RCC 7860 (cell line): ENCODE measurements around the gene C3orf70.
A peak's percentile ranks its signal among the peaks of the same experiment; 100 is the strongest.

Source experiments
- DNase-seq: peaks from one replicate; pipeline ENCODE4 v3.0.0-alpha.2; 2015; ENCODE audit warnings: low spot score
- FAIRE-seq: peaks from 2 replicates; lab custom pipeline; 2012; peaks lifted over from hg19 to GRCh38; lab: Jason Lieb, UNC

The C3orf70 gene, protein sequence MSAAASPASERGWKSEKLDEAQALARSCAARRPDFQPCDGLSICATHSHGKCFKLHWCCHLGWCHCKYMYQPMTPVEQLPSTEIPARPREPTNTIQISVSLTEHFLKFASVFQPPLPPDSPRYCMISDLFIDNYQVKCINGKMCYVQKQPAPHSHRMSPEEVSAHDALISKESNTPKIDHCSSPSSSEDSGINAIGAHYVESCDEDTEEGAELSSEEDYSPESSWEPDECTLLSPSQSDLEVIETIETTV

DNA sequence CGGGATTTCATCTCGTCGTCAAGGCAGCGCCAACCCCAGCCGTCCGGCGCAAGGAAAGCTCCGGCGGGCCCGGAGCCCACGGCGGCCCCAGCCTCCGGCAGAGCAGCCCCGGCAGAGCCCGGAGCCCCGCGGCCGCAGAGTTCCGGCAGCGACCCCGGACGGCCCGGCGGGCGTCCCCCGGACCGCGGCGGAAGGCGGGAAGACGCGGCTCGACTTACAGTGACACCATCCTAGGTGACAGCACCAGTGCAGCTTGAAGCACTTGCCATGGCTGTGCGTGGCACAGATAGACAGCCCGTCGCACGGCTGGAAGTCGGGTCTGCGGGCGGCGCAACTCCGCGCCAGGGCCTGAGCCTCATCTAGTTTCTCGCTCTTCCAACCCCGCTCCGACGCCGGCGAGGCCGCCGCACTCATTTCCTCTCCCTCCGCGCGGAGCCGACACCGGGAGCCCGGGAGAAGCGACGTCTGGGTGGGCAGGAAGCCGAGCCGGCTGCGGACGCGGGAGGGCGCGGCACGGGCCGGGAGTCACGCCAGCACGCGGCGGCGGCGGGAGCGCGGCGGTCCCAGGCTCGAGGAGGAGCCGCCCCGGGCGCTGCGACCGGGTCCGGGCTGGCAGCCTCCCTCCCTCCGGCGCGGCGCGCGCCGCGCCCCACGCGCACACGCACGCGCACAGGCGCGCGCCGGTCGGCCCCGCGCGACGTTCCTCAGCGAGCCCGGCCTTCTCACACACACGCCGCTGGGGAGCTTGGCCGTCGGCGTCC, at the start of gene C3orf70:
Gene C3orf70, minus strand, starts transcription at position 651 of the 761 bp plus-strand sequence. Its CDS starts 237 bp downstream, at position 414.
- DNase-seq = no peak
- FAIRE-seq = no peak

DNA sequence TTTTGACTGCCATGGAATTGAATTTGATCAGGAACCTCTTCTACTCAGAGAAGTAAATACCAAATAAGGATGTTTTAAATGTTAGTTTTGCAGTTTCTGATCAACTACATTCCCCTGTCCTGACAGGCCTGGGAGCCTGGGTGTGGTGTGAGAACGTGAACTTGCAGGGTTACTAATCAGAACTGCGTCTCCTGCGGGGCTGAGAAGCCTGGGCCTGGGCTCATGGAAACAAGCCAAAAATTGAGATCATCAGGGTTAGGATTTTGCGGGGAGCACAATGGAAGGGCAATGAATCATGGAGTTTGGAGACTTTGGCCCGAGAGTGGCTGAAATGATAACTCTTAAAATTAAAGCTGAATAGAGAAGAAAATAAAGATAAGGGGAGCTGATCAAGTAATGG, 47.8 kb upstream of the C3orf70 start:
- DNase-seq = no peak
- no peak for FAIRE-seq

DNA sequence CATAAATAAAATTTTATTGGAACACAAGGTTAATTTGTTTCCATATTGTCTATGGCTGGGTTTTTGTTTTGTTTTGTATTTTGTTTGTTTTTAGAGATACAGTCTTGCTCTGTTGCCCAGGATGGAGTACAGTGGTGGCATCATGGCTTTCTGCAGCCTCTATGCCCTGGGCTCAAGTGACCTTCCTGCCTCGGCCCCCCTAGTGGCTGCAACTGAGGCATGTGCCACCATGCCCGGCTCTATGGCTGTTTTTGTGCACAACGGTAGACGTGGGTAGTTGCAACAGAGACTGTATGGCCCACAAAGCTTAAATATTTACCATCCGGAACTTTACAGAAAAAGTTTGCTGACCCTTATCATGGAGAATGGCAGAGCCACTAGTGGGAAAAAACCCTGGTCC, 46.8 kb upstream of the C3orf70 start:
- FAIRE-seq = no peak
- no peak for DNase-seq

DNA sequence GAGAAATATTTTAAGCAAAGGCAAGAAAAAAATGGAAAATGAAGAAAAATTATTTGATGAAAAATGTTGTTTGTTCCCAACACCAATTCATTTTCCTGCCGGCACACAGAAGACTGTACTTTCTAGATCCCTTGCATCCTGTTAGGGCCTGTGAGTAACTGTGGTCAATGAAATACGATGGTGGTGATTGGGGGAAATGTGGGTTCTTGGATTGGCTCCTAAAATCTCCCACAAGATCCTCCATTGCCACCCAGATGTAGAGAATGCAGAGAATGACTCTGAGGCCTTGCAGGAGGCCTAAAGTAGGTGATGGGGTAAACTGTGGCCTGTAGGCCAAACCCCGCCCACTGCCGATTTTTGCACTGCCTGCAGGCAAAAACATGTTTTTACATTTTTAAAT, 46.3 kb upstream of the C3orf70 start:
- no peak for FAIRE-seq
- no peak for DNase-seq

DNA sequence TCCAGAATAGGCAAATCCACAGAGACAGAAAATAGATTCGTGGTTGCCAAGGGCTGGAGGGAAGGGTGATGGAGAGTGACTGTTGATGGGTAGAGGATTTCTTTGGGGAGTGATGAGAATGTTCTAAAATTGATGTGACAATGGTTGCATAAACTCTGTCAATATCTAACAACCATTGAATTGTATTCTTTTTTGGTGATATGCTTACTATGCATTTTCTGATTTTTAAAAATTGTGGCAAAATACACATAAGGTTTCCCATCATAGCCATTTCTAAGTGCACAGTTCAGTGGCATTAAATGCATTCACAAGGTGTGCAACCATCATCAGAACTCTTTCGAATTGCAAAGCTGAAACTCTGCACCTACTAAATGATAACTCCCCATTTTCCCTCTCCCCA, 44.2 kb upstream of the C3orf70 start:
- FAIRE-seq = no peak

DNA sequence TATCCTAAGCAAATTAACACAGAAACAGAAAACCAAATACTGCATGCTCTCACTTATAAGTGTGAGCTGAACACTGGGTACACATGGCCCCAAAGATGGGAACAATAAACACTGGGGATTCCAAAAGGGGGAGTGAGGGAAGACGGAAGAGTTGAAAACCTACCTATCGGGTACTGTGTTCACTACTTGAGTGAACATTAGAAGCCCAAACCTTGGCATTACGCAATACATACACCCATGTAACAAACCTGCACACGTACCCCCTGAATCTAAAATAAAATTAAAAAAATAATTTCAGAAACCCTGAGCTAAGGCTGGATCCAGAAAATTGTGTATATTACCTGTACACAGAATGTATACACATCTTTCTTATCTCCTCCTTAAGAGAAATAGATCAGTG, 42.8 kb upstream of the C3orf70 start:
- DNase-seq (no peak), FAIRE-seq (no peak)

More for the DNA sequence above, 44.2 kb upstream of the C3orf70 start:
- DNase-seq = no peak

DNA sequence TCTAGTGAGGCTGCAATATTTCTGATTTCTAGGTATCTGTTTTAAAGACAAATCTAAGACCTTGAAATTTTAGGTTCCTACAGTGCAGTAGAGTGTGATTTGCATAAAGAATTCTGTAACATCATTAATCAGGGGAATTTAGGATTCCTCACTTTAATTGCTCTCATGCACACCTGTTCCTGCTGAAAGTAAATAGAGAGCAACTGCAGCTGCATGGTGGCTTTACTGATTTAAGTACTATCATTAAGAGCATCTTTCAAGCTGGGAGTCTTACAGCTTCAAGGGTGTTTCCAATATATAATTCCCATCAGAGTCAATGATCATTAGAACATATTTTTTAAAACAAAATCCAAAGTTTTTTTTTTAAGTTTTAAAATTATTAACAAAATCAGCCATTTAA, 36.0 kb upstream of the C3orf70 start:
- no peak for DNase-seq
- FAIRE-seq = no peak

DNA sequence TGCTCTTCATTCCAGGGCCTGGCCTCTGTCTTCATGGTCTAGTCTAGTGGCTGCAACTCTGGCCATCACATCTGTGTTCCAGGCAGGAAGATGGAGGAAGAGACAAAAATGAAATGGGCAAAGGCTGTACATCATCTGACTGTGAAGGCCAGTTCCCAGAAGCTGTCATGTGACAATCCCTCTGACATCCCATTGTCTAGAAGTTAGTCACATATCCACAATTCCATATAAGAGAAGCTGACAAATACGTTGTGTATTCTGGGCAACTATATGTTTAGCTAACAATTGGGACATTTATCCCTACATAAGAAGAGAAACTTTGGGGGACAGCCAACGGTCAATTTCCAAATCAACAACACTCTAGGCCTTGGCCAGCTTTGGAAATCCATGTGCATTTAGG, 34.5 kb upstream of the C3orf70 start:
- DNase-seq = no peak
- no peak for FAIRE-seq

DNA sequence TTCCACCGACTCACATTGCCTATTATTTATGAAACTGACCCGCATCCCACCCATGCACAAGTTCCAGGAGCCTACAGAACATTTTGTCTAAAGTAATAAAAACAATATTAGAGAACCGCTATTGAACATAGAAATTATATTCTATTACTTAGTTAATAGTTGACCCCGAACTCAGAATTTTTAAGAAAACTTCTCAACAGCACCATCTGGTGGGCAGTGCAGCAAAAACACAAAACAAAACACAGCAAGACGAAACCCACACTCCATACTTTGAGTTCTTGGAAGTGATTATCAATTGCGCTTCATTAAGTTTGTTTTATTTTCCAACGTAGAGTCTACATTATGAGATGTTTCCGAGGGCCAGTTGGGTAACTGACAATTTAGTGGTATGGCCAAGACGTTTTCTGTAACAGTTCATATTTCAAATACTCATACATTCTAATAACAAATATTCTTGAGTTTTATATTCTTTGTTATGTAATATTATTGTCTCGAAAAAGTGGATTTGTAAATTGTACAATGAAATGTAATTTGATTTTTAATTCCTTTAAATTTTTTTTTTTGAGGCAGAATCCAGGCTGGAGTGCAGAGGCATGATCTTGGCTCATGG, 24.0 kb upstream of the C3orf70 start:
- DNase-seq (no peak), FAIRE-seq (peak; percentile 78)

DNA sequence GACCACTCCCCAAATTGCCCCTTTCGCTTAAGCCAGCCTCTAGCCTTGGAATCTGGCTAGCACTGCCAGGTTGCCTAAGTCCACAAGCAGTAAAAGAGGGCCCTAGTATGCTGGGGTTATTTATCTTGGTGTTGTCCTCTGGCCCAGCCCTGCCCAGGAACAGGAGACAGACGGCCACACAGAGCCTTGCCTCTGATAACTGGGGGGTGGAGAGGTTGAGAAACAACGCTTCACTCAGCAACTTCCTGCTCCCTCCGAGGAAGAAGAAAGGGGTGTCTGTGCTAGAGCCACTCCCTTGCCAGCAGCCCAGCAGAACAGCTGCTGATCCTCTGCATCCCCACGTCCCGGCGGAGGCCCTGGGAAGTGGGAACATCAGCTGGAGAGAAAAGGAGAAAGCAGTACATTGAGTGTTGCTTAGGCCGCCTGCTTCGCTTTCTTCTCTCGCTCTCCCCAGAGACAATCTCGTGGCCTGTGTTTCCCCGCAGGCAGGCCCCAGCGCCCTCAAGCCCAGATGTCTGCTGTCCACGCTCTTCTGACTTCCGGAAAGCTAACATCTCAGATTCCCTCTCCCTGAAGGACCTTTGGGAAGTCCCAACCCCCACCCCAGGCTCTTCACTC, 22.6 kb upstream of the C3orf70 start:
- FAIRE-seq (no peak), DNase-seq (no peak)

DNA sequence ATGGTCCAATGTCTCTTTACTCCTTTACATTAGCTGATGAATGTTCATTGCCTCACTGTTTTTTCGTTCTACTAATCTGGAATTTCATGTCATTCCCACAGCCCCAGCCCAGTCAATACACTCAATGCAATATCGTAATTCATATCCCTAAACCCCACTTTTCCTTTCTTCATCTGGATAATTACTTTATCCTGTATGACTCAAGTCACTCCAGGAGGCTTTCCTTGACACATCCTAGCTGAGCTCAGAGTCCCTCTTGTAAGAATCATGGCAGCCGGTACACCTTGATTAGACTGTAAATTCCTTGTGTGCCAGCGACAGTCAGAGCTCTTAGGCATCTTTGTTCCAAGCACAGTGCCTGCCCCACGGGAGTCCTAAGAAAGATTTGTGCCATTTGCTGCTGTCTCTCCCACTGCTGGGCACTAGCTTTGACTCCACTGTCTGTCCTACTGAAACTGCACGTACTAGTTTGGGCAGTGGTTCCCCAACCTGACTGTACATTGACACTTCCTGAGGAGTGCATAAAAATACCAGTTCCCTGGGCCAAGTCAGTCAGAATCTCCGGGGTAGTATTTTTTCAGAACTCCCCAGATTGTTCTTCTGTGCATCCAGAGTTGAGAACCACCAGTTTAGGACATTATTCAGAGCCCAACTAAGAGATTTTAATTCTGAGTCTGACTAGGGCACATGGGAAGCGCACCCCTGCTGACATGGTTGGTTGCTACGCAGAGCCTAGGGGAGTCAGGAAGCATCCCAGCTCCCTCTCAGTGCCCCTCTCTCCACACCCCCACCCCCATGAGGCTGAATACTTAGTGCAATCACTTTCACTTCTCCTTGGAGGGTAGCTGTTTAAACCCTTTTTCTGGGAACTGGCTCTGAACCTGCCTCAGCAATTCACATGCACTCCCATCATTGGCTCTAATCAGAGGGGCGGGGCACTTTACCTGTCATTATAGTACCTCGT, 19.5 kb upstream of the C3orf70 start:
- FAIRE-seq = no peak

DNA sequence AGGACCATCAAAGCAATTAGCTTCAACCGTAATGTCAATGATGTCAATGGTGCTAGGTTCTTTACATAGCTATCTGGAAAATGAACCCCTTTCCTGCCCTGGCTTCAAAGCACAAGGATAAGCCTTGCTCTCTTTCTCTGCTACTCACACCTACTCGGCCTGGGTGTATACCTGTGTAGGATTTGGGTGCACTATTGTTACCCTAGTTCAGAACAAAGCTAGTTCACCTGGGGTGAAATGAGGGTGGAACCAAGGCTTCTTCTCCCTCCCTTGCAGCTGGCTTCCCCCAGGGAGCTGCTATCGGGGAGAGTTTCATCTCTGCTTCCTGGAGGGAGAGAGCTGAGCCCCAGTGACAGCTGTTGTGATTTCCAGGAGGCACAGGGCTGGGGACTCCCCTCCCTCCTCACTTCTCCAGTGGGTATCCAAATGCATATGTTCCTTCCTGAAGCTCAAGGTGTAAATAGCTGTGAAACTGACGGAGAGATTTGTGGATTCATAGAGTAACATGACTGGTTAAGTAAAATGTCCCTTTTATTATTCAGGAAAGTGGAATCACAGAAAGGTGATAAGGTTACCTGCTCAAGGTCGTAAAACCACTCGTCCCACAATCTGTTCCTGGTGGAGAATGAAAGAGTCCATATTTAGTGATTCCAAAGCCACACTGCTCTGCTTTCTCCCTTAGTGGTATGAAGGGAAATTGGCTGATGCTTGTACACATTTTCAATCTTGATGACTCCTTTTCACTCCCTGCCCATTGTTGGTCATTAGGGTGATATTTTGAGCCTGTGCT, 11.8 kb upstream of the C3orf70 start:
- DNase-seq (no peak), FAIRE-seq (no peak)

More for the DNA sequence above, 19.5 kb upstream of the C3orf70 start:
- DNase-seq = no peak

DNA sequence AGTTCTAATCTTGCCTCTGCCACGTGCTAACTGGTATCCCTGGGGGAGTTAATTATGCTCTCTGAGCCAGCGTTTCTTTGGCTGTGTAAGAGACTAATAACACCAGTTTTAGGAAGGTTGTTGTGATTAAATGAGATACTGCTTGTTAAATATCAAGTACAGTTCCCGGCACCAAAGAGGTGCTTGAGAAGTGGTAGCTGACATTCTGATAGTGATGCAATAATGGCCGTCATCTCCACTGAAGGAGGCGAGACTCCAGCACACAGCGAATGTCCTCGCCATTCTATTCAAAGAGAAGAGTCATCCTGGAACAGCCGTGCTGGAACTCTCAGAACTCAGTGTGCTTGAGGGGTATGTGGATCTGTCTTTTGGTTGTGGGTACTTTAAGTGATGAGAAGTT, 9.8 kb upstream of the C3orf70 start:
- FAIRE-seq (no peak), DNase-seq (no peak)

DNA sequence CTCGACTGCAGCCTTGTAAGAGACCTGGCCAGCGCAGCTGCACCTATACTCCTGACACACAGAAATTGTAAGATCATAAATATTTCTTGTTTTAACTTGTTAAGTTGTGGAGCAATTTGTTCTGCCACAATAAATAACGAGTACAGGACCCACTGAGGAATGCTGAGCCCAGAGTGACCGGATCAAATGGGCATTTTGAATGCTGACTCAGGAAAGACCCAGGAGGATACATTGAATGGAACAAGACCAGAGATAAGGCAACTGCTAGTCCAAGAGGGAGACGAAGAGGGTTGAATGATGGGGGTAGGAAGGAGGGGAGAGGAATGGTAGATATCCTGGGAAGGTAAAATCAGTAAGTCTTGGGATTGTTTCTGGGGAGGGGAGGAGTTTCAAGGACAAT, 8.9 kb upstream of the C3orf70 start:
- no peak for DNase-seq
- FAIRE-seq = no peak

DNA sequence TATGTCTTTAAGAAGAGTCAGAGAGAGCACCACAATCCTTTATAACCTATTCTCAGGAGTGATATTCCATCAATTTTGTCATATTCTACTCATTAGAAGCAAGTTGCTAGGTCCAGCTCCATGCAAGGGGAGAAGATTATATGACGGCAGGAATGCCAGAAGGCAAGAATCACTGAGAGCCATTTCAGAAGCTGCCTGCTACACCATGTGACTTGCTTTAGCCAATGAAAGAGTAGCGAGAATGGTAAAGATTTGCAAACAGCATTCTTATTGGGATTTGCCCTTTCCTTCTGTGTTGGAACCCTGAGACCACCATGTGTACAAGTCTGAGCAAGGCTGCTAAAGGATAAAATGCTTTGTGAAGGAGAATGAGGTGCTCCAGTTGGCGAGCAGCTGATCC, 4.5 kb upstream of the C3orf70 start:
- FAIRE-seq = no peak

DNA sequence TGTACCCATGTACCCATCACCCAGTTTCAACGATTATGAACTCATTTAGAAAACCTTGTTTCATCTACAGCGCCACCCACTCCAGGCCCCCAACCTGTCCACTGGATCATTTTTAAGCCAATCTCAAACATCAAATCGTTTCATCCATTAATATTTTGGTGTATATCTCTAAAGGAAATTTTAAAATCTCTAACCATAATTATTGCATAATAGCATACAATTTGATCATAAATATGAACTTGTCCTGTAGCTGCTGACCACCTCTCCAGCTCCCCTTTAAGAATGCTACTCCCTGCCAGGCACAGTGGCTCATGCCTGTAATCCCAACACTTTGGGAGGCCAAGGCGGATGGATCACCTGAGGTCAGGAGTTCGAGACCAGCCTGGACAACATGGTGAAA, 2.8 kb upstream of the C3orf70 start:
- FAIRE-seq (no peak), DNase-seq (no peak)

More for the DNA sequence above, 4.5 kb upstream of the C3orf70 start:
- no peak for DNase-seq

DNA sequence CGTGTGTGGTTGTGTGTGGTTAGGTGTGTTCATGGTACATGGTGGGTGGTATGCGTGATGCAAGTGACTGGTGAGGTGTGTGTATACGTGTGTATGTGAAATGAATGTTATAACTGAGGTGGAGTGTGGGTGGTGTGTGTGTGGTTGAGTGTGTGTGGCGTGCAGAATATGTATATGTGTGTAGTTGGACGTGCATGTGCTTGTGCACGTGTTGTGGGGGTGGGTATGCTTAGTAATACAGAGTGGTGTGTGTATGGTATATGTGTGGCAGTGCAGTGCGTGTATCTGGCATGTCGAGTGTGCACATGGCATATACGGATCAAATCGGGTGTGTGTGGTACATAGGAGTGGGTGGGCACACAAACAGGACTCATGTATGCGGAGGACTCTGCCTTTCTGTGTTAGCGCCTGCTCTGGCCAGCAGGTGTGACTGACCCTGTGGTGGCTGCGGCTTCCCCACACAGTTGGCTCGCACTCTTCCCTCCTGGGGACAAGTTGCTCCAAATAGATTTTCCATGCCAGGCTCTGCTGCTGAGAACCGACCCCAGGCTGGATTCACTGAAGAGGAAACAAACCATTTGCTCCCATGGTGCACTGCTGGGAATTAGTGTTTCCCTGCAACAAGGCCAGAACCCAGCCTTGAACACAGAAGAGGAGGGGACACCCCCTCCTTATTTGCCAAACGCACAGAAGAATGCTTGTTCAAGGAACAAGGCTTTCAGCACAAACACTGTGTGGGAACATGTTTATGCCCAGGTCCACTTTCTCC, 1.2 kb upstream of the C3orf70 start:
- no peak for FAIRE-seq

DNA sequence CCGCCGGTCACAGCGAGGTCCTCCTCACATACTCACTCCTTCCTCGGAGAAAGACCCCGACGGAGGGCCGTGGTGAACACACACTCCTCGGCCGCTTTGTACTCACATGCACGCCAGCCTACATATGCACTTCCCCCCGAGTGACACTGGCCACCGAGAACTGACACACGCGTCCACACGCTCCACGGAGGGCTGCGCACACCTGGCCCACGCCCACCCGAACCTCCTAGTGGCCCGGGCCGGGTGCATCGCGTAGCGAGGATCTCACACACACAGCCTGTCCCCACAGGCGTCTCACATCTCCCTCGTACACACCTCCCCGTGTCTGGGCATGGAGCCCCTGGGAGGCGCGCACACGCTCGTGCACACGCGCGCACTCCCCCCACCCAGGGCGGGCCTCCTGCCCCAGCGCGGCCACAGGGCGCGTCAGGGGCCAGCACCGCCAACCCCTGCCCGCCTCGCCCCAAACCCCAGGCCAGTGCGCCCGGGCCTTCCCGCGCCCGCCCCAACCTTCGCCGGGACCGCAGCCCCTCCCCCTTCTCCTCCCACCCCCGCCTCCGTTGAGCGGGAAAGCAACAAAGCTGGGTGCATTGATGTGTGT, 411 bp upstream of the C3orf70 start:
- DNase-seq = no peak
- FAIRE-seq = no peak

More for the DNA sequence above, 1.2 kb upstream of the C3orf70 start:
- DNase-seq = no peak
